ENCODE measurements around the gene DPYSL3.

DNA sequence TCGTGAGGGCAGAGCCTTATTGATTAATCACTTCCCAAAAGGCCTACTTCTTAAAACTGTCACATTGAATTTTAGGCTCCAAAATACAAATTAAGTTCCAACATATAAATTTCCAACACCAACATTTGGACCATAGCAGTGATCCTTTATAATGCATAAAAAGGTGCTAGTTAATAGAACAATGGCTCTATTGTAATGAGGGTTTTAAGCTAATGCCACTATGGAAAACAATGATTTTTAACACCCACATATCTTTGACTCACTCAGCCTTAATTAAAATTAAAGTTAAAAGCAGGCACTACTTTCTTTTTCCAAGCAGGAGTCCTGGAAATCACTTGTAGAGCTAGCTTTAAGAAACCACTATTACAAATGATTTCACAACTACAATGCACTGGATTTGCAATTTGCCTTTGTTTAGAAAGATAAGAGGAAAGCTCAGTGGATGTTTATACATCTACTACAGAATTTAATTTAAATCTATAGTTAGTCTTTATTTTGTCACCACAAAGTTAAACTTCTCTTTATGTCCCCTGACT lies 41.8 kb downstream of the DPYSL3 start:
- TF ChIP-seq, protein P1, sequence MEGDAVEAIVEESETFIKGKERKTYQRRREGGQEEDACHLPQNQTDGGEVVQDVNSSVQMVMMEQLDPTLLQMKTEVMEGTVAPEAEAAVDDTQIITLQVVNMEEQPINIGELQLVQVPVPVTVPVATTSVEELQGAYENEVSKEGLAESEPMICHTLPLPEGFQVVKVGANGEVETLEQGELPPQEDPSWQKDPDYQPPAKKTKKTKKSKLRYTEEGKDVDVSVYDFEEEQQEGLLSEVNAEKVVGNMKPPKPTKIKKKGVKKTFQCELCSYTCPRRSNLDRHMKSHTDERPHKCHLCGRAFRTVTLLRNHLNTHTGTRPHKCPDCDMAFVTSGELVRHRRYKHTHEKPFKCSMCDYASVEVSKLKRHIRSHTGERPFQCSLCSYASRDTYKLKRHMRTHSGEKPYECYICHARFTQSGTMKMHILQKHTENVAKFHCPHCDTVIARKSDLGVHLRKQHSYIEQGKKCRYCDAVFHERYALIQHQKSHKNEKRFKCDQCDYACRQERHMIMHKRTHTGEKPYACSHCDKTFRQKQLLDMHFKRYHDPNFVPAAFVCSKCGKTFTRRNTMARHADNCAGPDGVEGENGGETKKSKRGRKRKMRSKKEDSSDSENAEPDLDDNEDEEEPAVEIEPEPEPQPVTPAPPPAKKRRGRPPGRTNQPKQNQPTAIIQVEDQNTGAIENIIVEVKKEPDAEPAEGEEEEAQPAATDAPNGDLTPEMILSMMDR (IDR thresholded peaks at IDR 0.05): no peak
- no peak for TF ChIP-seq ZFX (IDR thresholded peaks at IDR 0.05; ENCODE audit: borderline replicate concordance)
